Measurements from ENCODE around the gene HS6ST1.
"Not testable (repeated sequence)": the region's sequence is repeated elsewhere in the genome, so short reads cannot be mapped to it uniquely, and the experiment has no call there.

DNA sequence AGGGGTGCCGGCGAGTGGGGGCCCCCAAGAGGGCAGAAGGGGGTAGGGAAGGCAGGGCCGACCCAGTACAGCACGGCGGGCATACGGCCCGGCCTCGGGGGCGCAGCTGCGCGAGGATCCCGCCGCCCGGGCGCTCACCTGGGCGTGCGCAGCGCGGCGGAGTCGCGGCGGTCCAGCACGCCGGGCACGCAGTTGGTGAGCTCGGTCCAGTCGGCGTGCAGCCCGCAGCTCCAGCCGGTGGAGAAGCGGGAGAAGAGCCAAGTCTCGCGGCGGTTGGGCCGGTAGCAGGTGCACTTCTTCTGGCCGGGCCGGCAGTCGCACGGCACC is 806 bp downstream of the HS6ST1 start:
- TF ChIP-seq EZH2 (IDR thresholded peaks at IDR 0.05; ENCODE audit: borderline replicate concordance, low read depth, low read length, poor library complexity, severe bottlenecking): not testable (repeated sequence)
- TF ChIP-seq, protein P1, sequence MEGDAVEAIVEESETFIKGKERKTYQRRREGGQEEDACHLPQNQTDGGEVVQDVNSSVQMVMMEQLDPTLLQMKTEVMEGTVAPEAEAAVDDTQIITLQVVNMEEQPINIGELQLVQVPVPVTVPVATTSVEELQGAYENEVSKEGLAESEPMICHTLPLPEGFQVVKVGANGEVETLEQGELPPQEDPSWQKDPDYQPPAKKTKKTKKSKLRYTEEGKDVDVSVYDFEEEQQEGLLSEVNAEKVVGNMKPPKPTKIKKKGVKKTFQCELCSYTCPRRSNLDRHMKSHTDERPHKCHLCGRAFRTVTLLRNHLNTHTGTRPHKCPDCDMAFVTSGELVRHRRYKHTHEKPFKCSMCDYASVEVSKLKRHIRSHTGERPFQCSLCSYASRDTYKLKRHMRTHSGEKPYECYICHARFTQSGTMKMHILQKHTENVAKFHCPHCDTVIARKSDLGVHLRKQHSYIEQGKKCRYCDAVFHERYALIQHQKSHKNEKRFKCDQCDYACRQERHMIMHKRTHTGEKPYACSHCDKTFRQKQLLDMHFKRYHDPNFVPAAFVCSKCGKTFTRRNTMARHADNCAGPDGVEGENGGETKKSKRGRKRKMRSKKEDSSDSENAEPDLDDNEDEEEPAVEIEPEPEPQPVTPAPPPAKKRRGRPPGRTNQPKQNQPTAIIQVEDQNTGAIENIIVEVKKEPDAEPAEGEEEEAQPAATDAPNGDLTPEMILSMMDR (conservative IDR thresholded peaks at IDR 0.05; ENCODE audit: low read depth, low read length): not testable (repeated sequence)

Measured in A673 (cell line).